Retinal pigment epithelial cell (primary cell): ENCODE data around the gene WNT7A.

Experiments used
- DNase-seq: peaks from one replicate; pipeline ENCODE4 v3.0.0-alpha.2; 2010; ENCODE audit warnings: low read depth
- H3K4me3 ChIP-seq: 2 replicates; pipeline ENCODE4 v1.5.1; 2011; ENCODE audit warnings: mild to moderate bottlenecking, low read length, control low read depth, moderate library complexity
- CTCF ChIP-seq: conservative IDR thresholded peaks from 2 replicates; pipeline ENCODE4 v1.5.1; 2011; ENCODE audit warnings: low read depth, low read length, control low read depth, inconsistent platforms

WNT7A gene

GRCh38 chr3:13840456-13840855, 39.4 kb downstream of the WNT7A start:
- no peak for DNase-seq
- TF ChIP-seq CTCF: no peak
- no peak overlapping the region for H3K4me3 ChIP-seq

GRCh38 chr3:13839726-13840340, 40.0 kb downstream of the WNT7A start:
- TF ChIP-seq CTCF: no peak
- DNase-seq: no peak
- no peak overlapping the region for H3K4me3 ChIP-seq

- H3K4me3 ChIP-seq: no peak overlapping the region
- DNase-seq: no peak
- TF ChIP-seq CTCF: no peak
Measured at GRCh38 chr3:13839253-13839652, 40.6 kb downstream of the WNT7A start.

GRCh38 chr3:13838421-13838820, 41.5 kb downstream of the WNT7A start:
- no peak for TF ChIP-seq CTCF
- H3K4me3 ChIP-seq: no peak overlapping the region
- DNase-seq: no peak

GRCh38 chr3:13837751-13838150, 42.1 kb downstream of the WNT7A start:
- no peak overlapping the region for H3K4me3 ChIP-seq
- DNase-seq: no peak
- no peak for TF ChIP-seq CTCF

- no peak for TF ChIP-seq CTCF
- H3K4me3 ChIP-seq: no peak overlapping the region
- DNase-seq: no peak
Measured at GRCh38 chr3:13836658-13837587, 42.9 kb downstream of the WNT7A start.

GRCh38 chr3:13835246-13835645, 44.6 kb downstream of the WNT7A start:
- no peak for DNase-seq
- no peak overlapping the region for H3K4me3 ChIP-seq
- TF ChIP-seq CTCF: no peak
